Transverse colon (tissue), 3 donors: ENCODE data around the gene RDX.

ENCODE experiments used
- POLR2A ChIP-seq: fragments of 450-650 bp; IDR thresholded peaks from one replicate; pipeline ENCODE4 v1.6.1; 2016; ENCODE audit warnings: antibody characterized with exemption, mild to moderate bottlenecking, moderate library complexity
- TF ChIP-seq, protein P1 (sequence below), 5 experiments: fragments of 200-600 bp in 3 of 5; fragments of 450-650 bp in 2 of 5; sonication (generic) in 3 of 5; IDR thresholded peaks; 1 replicate in 2 of 5; 2 replicates in 3 of 5; pipeline ENCODE4 v1.5.1; 2016 to 2017; ENCODE audit warnings: antibody characterized with exemption in 5 of 5, inconsistent platforms in 3 of 5, mild to moderate bottlenecking in 2 of 5, moderate library complexity in 1 of 5

DNA sequence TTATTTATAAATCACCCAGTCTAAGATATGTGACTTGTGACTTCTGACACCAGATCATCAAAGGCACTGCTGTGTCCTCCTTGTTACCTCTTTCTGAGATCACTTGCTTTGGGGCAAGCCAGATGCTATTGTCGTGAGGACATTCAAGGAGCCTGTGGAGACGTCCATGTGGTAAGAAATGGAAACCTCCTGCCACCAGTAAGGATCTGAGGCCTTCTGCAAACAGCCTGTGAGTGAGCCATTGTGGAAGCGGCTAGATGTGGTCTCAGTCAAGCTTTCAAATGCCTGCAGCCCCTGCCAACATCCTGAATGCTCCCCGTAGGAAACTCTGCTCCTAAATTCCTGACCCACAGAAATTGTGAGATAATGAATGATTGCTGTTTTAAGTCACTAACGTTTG is 11.7 kb upstream of the RDX start:
- TF ChIP-seq, protein P1, sequence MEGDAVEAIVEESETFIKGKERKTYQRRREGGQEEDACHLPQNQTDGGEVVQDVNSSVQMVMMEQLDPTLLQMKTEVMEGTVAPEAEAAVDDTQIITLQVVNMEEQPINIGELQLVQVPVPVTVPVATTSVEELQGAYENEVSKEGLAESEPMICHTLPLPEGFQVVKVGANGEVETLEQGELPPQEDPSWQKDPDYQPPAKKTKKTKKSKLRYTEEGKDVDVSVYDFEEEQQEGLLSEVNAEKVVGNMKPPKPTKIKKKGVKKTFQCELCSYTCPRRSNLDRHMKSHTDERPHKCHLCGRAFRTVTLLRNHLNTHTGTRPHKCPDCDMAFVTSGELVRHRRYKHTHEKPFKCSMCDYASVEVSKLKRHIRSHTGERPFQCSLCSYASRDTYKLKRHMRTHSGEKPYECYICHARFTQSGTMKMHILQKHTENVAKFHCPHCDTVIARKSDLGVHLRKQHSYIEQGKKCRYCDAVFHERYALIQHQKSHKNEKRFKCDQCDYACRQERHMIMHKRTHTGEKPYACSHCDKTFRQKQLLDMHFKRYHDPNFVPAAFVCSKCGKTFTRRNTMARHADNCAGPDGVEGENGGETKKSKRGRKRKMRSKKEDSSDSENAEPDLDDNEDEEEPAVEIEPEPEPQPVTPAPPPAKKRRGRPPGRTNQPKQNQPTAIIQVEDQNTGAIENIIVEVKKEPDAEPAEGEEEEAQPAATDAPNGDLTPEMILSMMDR (IDR thresholded peaks at IDR 0.05) = no peak
- TF ChIP-seq POLR2A = no peak
